K562 (cell line): ENCODE results near the gene NEK1. TPM values are rescaled to one million over a fixed set of nuclear protein-coding genes. Genes with fewer than 3 reads are reported as not detected.

Experiments
- ATAC-seq: fragments of 200-7000 bp; cut with Tn5 transposase; 3 replicates; pipeline ENCODE4 v1.9.1; 2020; ENCODE audit warnings: moderate library complexity
- BruUV-seq: library from RNA; stranded (reverse); fragments of 400-500 nt; replicated peaks from 2 replicates; lab custom pipeline; 2021; lab: Mats Ljungman, UMichigan
- CTCF ChIA-PET: fragments of 300-600 bp; formaldehyde crosslinking; extraction: SDS; loops from one replicate; lab custom pipeline; 2021; ENCODE audit warnings: low intra/inter-chr PET ratio; lab: Yijun Ruan, JAX
- POLR2A ChIA-PET: fragments of 300-600, 350-650 bp; sonication (Branson Sonifier 250); formaldehyde crosslinking; extraction: SDS; loops from one replicate; lab custom pipeline; 2021; ENCODE audit warnings: antibody characterized with exemption, inconsistent platforms; lab: Yijun Ruan, JAX
- DNase-seq, 4 experiments: peaks; one replicate each; pipeline versions ENCODE4 v3.0.0 to v3.0.0-alpha.2; 2011 to 2018; ENCODE audit warnings: low spot score in 3 of 4, mixed read lengths in 3 of 4; ENCODE audit errors: extremely low read depth in 1 of 4
- FAIRE-seq: peaks from 2 replicates; lab custom pipeline; 2011; peaks lifted over from hg19 to GRCh38; lab: Jason Lieb, UNC
- H2AFZ ChIP-seq: 2 replicates; pipeline ENCODE4 v1.6.0; 2011; ENCODE audit warnings: low read depth, low read length, control low read depth, inconsistent platforms
- H3K27ac ChIP-seq: fragments of 200-600 bp; 3 replicates; pipeline ENCODE4 v1.8.0; 2011; ENCODE audit warnings: low read depth, mild to moderate bottlenecking, control low read depth, inconsistent platforms, low read length, moderate library complexity, mixed read lengths; ENCODE audit errors: extremely low read depth
- H3K27me3 ChIP-seq, 2 experiments: fragments of 300-600 bp in 1 of 2; 2 replicates in 1 of 2; 3 replicates in 1 of 2; pipeline versions ENCODE4 v1.6.0 to v1.8.0; 2011; ENCODE audit warnings: inconsistent platforms in 2 of 2, low read length in 2 of 2, mild to moderate bottlenecking in 1 of 2, mixed read lengths in 1 of 2, moderate library complexity in 1 of 2; ENCODE audit not compliant: control insufficient read depth in 2 of 2, insufficient read depth in 2 of 2
- H3K36me3 ChIP-seq: fragments of 300-600 bp; 3 replicates; pipeline ENCODE4 v1.8.0; 2011; ENCODE audit warnings: mild to moderate bottlenecking, low read length, inconsistent platforms; ENCODE audit not compliant: control insufficient read depth, insufficient read depth
- H3K4me1 ChIP-seq, 2 experiments: fragments of 200-600 bp in 1 of 2; replicated peaks in 1 of 2; 2 replicates in 1 of 2; 3 replicates in 1 of 2; pipeline versions ENCODE4 v1.5.1 to v1.8.0; 2011; ENCODE audit warnings: inconsistent platforms in 2 of 2, low read length in 2 of 2, mild to moderate bottlenecking in 1 of 2, mixed read lengths in 1 of 2, moderate library complexity in 1 of 2; ENCODE audit not compliant: control insufficient read depth in 2 of 2, insufficient read depth in 2 of 2
- H3K4me2 ChIP-seq: 2 replicates; pipeline ENCODE4 v1.6.1; 2011; ENCODE audit warnings: low read length, control low read depth, inconsistent platforms, mixed read lengths; ENCODE audit not compliant: insufficient read depth
- H3K4me3 ChIP-seq: fragments of 200-600 bp; sonication (generic), shearing (Covaris generic); 2 replicates; pipeline ENCODE4 v1.5.1; 2016; ENCODE audit warnings: control low read depth, inconsistent platforms
- H3K79me2 ChIP-seq: fragments of 200-600 bp; 3 replicates; pipeline ENCODE4 v1.8.0; 2011; ENCODE audit warnings: low read length, inconsistent platforms; ENCODE audit not compliant: control insufficient read depth, insufficient read depth
- H3K9ac ChIP-seq, 2 experiments: 2 replicates each; pipeline versions ENCODE4 v1.6.0 to v1.6.1; 2011; ENCODE audit warnings: low read depth in 2 of 2, low read length in 2 of 2, control low read depth in 1 of 2, inconsistent platforms in 1 of 2, mild to moderate bottlenecking in 1 of 2, mixed read lengths in 1 of 2; ENCODE audit not compliant: insufficient read depth in 1 of 2
- H3K9me1 ChIP-seq: one replicate; pipeline ENCODE4 v1.6.0; 2011; ENCODE audit warnings: inconsistent platforms, mild to moderate bottlenecking, low read length, moderate library complexity; ENCODE audit not compliant: control insufficient read depth, insufficient read depth
- H3K9me3 ChIP-seq: replicated peaks from 2 replicates; pipeline ENCODE4 v1.5.1; 2011; ENCODE audit warnings: low read depth, low read length, inconsistent platforms; ENCODE audit not compliant: control insufficient read depth, insufficient read depth
- H4K20me1 ChIP-seq: replicated peaks from 2 replicates; pipeline ENCODE4 v1.6.1; 2011; ENCODE audit warnings: low read length, inconsistent platforms, mixed read lengths; ENCODE audit not compliant: control insufficient read depth, insufficient read depth
- ATF4 ChIP-seq: fragments of 450-650 bp; formaldehyde crosslinking; IDR thresholded peaks from 2 replicates; pipeline ENCODE4 v1.4.0; 2022; ENCODE audit warnings: mild to moderate bottlenecking, moderate library complexity
- ATF7 ChIP-seq: fragments of 450-650 bp; IDR thresholded peaks from 2 replicates; pipeline ENCODE4 v1.7.1; 2014; ENCODE audit warnings: mild to moderate bottlenecking, moderate library complexity
- CBX1 ChIP-seq: sonication (generic); IDR thresholded peaks from 2 replicates; pipeline ENCODE4 v1.6.1; 2016; ENCODE audit warnings: antibody characterized with exemption, low read depth, mild to moderate bottlenecking
- CEBPB ChIP-seq: fragments of 450-650 bp; IDR thresholded peaks from 2 replicates; pipeline ENCODE4 v1.6.1; 2016; ENCODE audit warnings: missing genetic modification characterization, missing compliant biosample characterization
- DMBX1 ChIP-seq: fragments of 250-450 bp; sonication (Bioruptor Pico); IDR thresholded peaks from 2 replicates; pipeline ENCODE4 v1.8.0; 2022; ENCODE audit warnings: inconsistent platforms, mild to moderate bottlenecking, moderate library complexity, borderline replicate concordance
- HDAC6 ChIP-seq: IDR thresholded peaks from 2 replicates; pipeline ENCODE4 v1.6.1; 2012; ENCODE audit warnings: low read depth, mild to moderate bottlenecking, control low read depth, inconsistent platforms, low read length, moderate library complexity
- HLTF ChIP-seq: fragments of 450-650 bp; IDR thresholded peaks from 2 replicates; pipeline ENCODE4 v1.6.1; 2016
- KHSRP ChIP-seq: fragments of 450-650 bp; IDR thresholded peaks from 2 replicates; pipeline ENCODE4 v1.6.1; 2017
- NEUROD1 ChIP-seq: fragments of 150-350 bp; IDR thresholded peaks from 2 replicates; pipeline ENCODE4 v1.6.1; 2014; ENCODE audit warnings: borderline replicate concordance, low read length, low read depth; ENCODE audit not compliant: partially characterized antibody
- PRDM10 ChIP-seq: fragments of 450-650 bp; IDR thresholded peaks from 2 replicates; pipeline ENCODE4 v1.6.1; 2018; ENCODE audit not compliant: partially characterized antibody
- SMARCC2 ChIP-seq: fragments of 450-650 bp; IDR thresholded peaks from 2 replicates; pipeline ENCODE4 v1.6.1; 2017; ENCODE audit warnings: antibody characterized with exemption, moderate library complexity, mild to moderate bottlenecking, low read depth
- SOX6 ChIP-seq: fragments of 450-650 bp; IDR thresholded peaks from 2 replicates; pipeline ENCODE4 v1.6.1; 2014; ENCODE audit warnings: mild to moderate bottlenecking
- TAF9B ChIP-seq: fragments of 450-650 bp; IDR thresholded peaks from 2 replicates; pipeline ENCODE4 v1.6.1; 2018; ENCODE audit warnings: mild to moderate bottlenecking; ENCODE audit not compliant: partially characterized antibody
- THAP12 ChIP-seq: fragments of 250-450 bp; sonication (Bioruptor Pico); IDR thresholded peaks from 2 replicates; pipeline ENCODE4 v1.9.0; 2021; ENCODE audit warnings: mild to moderate bottlenecking, inconsistent platforms
- ZNF444 ChIP-seq: fragments of 250-450 bp; sonication (Bioruptor Pico); IDR thresholded peaks from 2 replicates; pipeline ENCODE4 v1.4.0; 2020; ENCODE audit warnings: mild to moderate bottlenecking, moderate library complexity
- WGBS: fragments of 100-300 bp; shearing (Covaris generic); methylation state at CpG from one replicate; pipeline ENCODE4 v1.1.6; 2016; ENCODE audit warnings: low coverage, mixed read lengths; ENCODE audit not compliant: insufficient coverage; ENCODE audit errors: missing lambda C conversion rate; 5-methylcytosine and 5-hydroxymethylcytosine counted together
- in situ Hi-C: fragments of 300-500 bp; cut with MboI; formaldehyde crosslinking; loops from 4 replicates; pipeline ENCODE4 v1.15.0; 2018; ENCODE audit warnings: inconsistent platforms, mixed read lengths
- intact Hi-C: fragments of 100-400 bp; cut with micrococcal nuclease; formaldehyde crosslinking; loops from 2 replicates; pipeline ENCODE4 v1.14.2; 2022
- polyA plus RNA-seq, 8 experiments: library from polyadenylated mRNA; depleted of rRNA in 4 of 8; stranded (reverse) in 5 of 8; unstranded in 3 of 8; fragments of >200 nt; fragmentation: Nextera tagmentation in 2 of 8; fragmentation: Illumina TruSeq in 1 of 8; extraction: Ambion mirVana in 2 of 8; extraction: Trizol in 1 of 8; gene quantifications; 2 replicates each; pipeline versions ENCODE4 v1.2.1 to v1.2.3, GENCODE V29; 2011 to 2014; ENCODE audit warnings: inconsistent platforms in 1 of 8, missing spikeins in 1 of 8
- total RNA-seq, 7 experiments: library from RNA; depleted of rRNA in 6 of 7; stranded (reverse); fragments of >200 nt in 6 of 7; fragmentation: Illumina TruSeq in 2 of 7; extraction: Trizol in 2 of 7; gene quantifications; 2 replicates each; pipeline versions ENCODE4 v1.2.1 to v1.2.3, GENCODE V29; 2011 to 2021; ENCODE audit warnings: low replicate concordance in 1 of 7

The NEK1 gene
- total and polyA plus RNA-seq, 9 of the 15 experiments (the other 6 are each of a cell fraction or from before 2014, with no cell fraction given) = 6.2 to 15.7 (median 10.3) TPM

DNA sequence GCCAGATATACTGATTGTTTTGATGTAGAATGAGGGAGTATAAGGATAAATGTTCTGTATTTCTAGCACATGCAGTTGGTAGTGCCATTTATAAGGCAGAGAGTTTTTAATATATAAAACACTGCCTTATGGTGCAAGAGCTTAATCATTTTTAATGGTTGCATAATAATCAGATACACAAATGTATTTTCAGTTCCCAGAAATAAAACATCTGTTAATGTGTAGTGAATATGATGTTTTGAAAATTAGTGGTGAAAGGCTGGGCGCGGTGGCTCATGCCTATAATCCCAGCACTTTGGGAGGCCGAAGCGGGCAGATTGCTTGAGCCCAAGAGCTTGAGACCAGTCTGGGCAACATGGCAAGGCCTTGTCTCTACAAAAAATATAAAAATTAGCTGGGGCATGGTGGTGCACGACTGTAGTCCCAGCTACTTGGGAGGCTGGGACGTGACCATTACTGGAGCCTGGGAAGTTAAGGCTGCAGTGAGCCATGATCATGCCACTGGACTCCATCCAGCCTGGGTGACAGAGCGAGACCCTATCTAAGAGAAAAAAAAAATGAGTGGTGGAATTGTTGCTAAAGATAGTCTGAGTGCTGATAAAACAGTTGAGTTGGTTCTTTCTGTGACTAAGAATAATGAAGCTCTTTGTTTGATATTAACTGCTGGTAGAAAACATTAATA is 37.3 kb upstream of the NEK1 start (continued):
- TF ChIP-seq ZNF444 (CRISPR knock-in tag) = no peak
- peak; percentile 78; the same call in 1 of the 2 replicates for TF ChIP-seq SMARCC2
- TF ChIP-seq ATF4 (CRISPR knock-in tag) = no peak
- no peak for TF ChIP-seq NEUROD1
- no peak for TF ChIP-seq CBX1
- TF ChIP-seq SOX6 = peak; percentile 82

GRCh38 chr4:169645627-169646026 is 33.2 kb upstream of the NEK1 start:
- Histone ChIP-seq H2AFZ (no peak overlapping the region), H3K9me3 (no peaks in the 10 kb centered on the region), H3K27ac (0 out of 3 replicates have a peak overlapping the region, but pooled peaks have one; percentile 12), H3K4me2 (no peak overlapping the region), H3K27me3 (no peaks in the 10 kb centered on the region), H3K4me1 (peaks cover 4 to 11% of the 10 kb centered on the region in 2 experiments; a peak in 3 of 5 replicates), H3K79me2 (peaks cover 14% of the 10 kb centered on the region), H3K4me3 (no peak overlapping the region), H3K9me1 (no peaks in the 10 kb centered on the region), H3K9ac (0 out of 4 replicates have a peak overlapping the region, but pooled peaks of 1 of the 2 experiments have one; percentile 18), H4K20me1 (no peaks in the 10 kb centered on the region), H3K36me3 (peaks cover 22% of the 10 kb centered on the region; the same call in 2 of the 3 replicates)
- intact Hi-C loops = no loop called here
- in situ Hi-C loops = no loop called here
- BruUV-seq = no TSS peak
- no peak for DNase-seq
- ChIA-PET POLR2A (interaction anchor here (3.0 kb wide), 1 partner anchor 14 kb away, joined by 20 read pairs; no protein-coding TSS in a partner anchor), CTCF (no interaction called here)
- FAIRE-seq = no peak
- ATAC-seq = no peak
- 67% methylated on average over 1 of the region's 1 CpG for WGBS
- TF ChIP-seq TAF9B (no peak), HLTF (no peak), CEBPB (tag) (no peak), HDAC6 (no peak), KHSRP (no peak), PRDM10 (no peak), THAP12 (CRISPR knock-in tag) (no peak), ATF7 (no peak), DMBX1 (CRISPR knock-in tag) (no peak)
